HepG2 (cell line): Measurements from ENCODE around the gene CACNA1D. TPM values are rescaled to one million over a fixed set of nuclear protein-coding genes. Genes with fewer than 3 reads are reported as not detected.

Experiments used
- ATAC-seq: fragments of 200-7000 bp; cut with Tn5 transposase; 3 replicates; pipeline ENCODE4 v1.9.1; 2020; ENCODE audit warnings: mild to moderate bottlenecking, moderate library complexity
- BruUV-seq: library from RNA; stranded (reverse); fragments of 400-500 nt; replicated peaks from 2 replicates; lab custom pipeline; 2021; lab: Mats Ljungman, UMichigan
- CTCF ChIA-PET: fragments of 300-600 bp; formaldehyde crosslinking; extraction: SDS; loops from one replicate; lab custom pipeline; 2021; ENCODE audit warnings: low total read pairs, inconsistent platforms, low intra/inter-chr PET ratio; lab: Yijun Ruan, JAX
- POLR2A ChIA-PET: fragments of 350-600 bp; sonication (Branson Sonifier 250); formaldehyde crosslinking; loops from one replicate; lab custom pipeline; 2020; ENCODE audit warnings: antibody characterized with exemption, inconsistent platforms; lab: Yijun Ruan, JAX
- DNase-seq: peaks from one replicate; pipeline ENCODE4 v3.0.0-alpha.2; 2015; ENCODE audit warnings: low spot score
- FAIRE-seq: peaks from 3 replicates; lab custom pipeline; 2011; peaks lifted over from hg19 to GRCh38; lab: Jason Lieb, UNC
- H2AFZ ChIP-seq: one replicate; pipeline ENCODE4 v1.6.1; 2011; ENCODE audit warnings: low read length, inconsistent platforms
- H3K27ac ChIP-seq: fragments of 300-600 bp; 3 replicates; pipeline ENCODE4 v1.8.0; 2011; ENCODE audit warnings: mixed run types, mild to moderate bottlenecking, mixed read lengths, low read length, inconsistent platforms; ENCODE audit not compliant: insufficient read depth; ENCODE audit errors: extremely low read length
- H3K27me3 ChIP-seq, 2 experiments: fragments of 200-600 bp in 1 of 2; 2 replicates in 1 of 2; 3 replicates in 1 of 2; pipeline versions ENCODE4 v1.6.0 to v1.8.0; 2011; ENCODE audit warnings: low read length in 2 of 2, mild to moderate bottlenecking in 2 of 2, moderate library complexity in 2 of 2, inconsistent platforms in 1 of 2; ENCODE audit not compliant: insufficient read depth in 2 of 2, control insufficient read depth in 1 of 2
- H3K36me3 ChIP-seq, 2 experiments: fragments of 200-600 bp in 1 of 2; replicated peaks in 1 of 2; 2 replicates in 1 of 2; 3 replicates in 1 of 2; pipeline versions ENCODE4 v1.5.1 to v1.8.0; 2011; ENCODE audit warnings: low read length in 2 of 2, inconsistent platforms in 1 of 2; ENCODE audit not compliant: insufficient read depth in 2 of 2, control insufficient read depth in 1 of 2
- H3K4me1 ChIP-seq: 2 replicates; pipeline ENCODE4 v1.5.1; 2012; ENCODE audit warnings: low read length, inconsistent platforms; ENCODE audit not compliant: insufficient read depth
- H3K4me2 ChIP-seq: 2 replicates; pipeline ENCODE4 v1.6.0; 2011; ENCODE audit warnings: low read depth, low read length, inconsistent platforms
- H3K4me3 ChIP-seq, 3 experiments: fragments of 200-600 bp in 1 of 3; sonication (generic), shearing (Covaris generic) in 1 of 3; replicated peaks in 1 of 3; 2 replicates each; pipeline ENCODE4 v1.5.1; 2011 to 2016; ENCODE audit warnings: low read length in 3 of 3, inconsistent platforms in 2 of 3, low read depth in 2 of 3, mild to moderate bottlenecking in 2 of 3, control low read depth in 1 of 3, mixed read lengths in 1 of 3; ENCODE audit not compliant: insufficient read depth in 1 of 3
- H3K79me2 ChIP-seq: one replicate; pipeline ENCODE4 v1.6.1; 2011; ENCODE audit warnings: low read length, inconsistent platforms; ENCODE audit not compliant: insufficient read depth
- H3K9ac ChIP-seq: 2 replicates; pipeline ENCODE4 v1.6.0; 2011; ENCODE audit warnings: mild to moderate bottlenecking, low read depth, low read length, inconsistent platforms; ENCODE audit not compliant: insufficient read depth
- H3K9me3 ChIP-seq: 2 replicates; pipeline ENCODE4 v1.5.1; 2012; ENCODE audit warnings: mild to moderate bottlenecking, low read length
- H4K20me1 ChIP-seq: 2 replicates; pipeline ENCODE4 v1.6.0; 2011; ENCODE audit warnings: inconsistent platforms, mild to moderate bottlenecking, low read length, moderate library complexity; ENCODE audit not compliant: insufficient read depth
- BRCA1 ChIP-seq: sonication (generic); formaldehyde crosslinking; IDR thresholded peaks from 2 replicates; pipeline ENCODE4 v1.4.0; 2020; ENCODE audit warnings: missing genetic modification reagents
- IKZF4 ChIP-seq: sonication (generic); formaldehyde crosslinking; IDR thresholded peaks from 2 replicates; pipeline ENCODE4 v1.5.1; 2020; ENCODE audit warnings: borderline replicate concordance, mild to moderate bottlenecking, low read depth, missing genetic modification reagents; ENCODE audit errors: not compliant biosample characterization
- MYC ChIP-seq: sonication (generic); formaldehyde crosslinking; IDR thresholded peaks from 2 replicates; pipeline ENCODE4 v1.9.0; 2021; ENCODE audit warnings: missing genetic modification reagents, borderline replicate concordance
- NCOA5 ChIP-seq: sonication (generic); formaldehyde crosslinking; IDR thresholded peaks from 2 replicates; pipeline ENCODE4 v1.4.0; 2020; ENCODE audit warnings: missing genetic modification reagents
- NFIB ChIP-seq: sonication (generic); formaldehyde crosslinking; IDR thresholded peaks from 2 replicates; pipeline ENCODE4 v1.9.0; 2021; ENCODE audit warnings: missing genetic modification reagents, mild to moderate bottlenecking, borderline replicate concordance
- ZBTB42 ChIP-seq: sonication (generic); formaldehyde crosslinking; IDR thresholded peaks from 2 replicates; pipeline ENCODE4 v1.5.0; 2020; ENCODE audit warnings: mild to moderate bottlenecking, missing genetic modification reagents
- ZBTB49 ChIP-seq: sonication (generic); formaldehyde crosslinking; IDR thresholded peaks from 2 replicates; pipeline ENCODE4 v1.4.0; 2020; ENCODE audit warnings: missing genetic modification reagents, borderline replicate concordance
- ZNF501 ChIP-seq: sonication (generic); formaldehyde crosslinking; IDR thresholded peaks from 2 replicates; pipeline ENCODE4 v1.5.1; 2020; ENCODE audit warnings: mild to moderate bottlenecking, moderate library complexity, missing genetic modification reagents
- ZNF839 ChIP-seq: sonication (generic); formaldehyde crosslinking; IDR thresholded peaks from 2 replicates; pipeline ENCODE4 v1.4.0; 2020; ENCODE audit warnings: missing genetic modification reagents, mild to moderate bottlenecking, borderline replicate concordance
- ZSCAN21 ChIP-seq: sonication (generic); formaldehyde crosslinking; IDR thresholded peaks from 2 replicates; pipeline ENCODE4 v1.8.0; 2022; ENCODE audit warnings: mild to moderate bottlenecking, missing genetic modification reagents, moderate library complexity, borderline replicate concordance
- WGBS: methylation state at CpG from one replicate; pipeline ENCODE4 v1.1.6; 2017; ENCODE audit warnings: low lambda C conversion rate; 5-methylcytosine and 5-hydroxymethylcytosine counted together
- in situ Hi-C: cut with HindIII; loops from 2 replicates; pipeline ENCODE4 v1.10.0; 2017; ENCODE audit warnings: low pct_unique_long_range_greater_than_20kb; ENCODE audit not compliant: extremely low pct_ligation_motif_present
- intact Hi-C: fragments of 100-400 bp; cut with micrococcal nuclease; formaldehyde crosslinking; loops from one replicate; pipeline ENCODE4 v1.10.0; 2022; ENCODE audit not compliant: unreplicated experiment
- polyA plus RNA-seq, 8 experiments: library from polyadenylated mRNA; depleted of rRNA in 3 of 8; stranded (reverse) in 7 of 8; unstranded in 1 of 8; fragments of >200 nt; fragmentation: Illumina TruSeq in 4 of 8; extraction: Trizol in 4 of 8; gene quantifications; 2 replicates each; pipeline versions ENCODE4 v1.2.1 to v1.2.3, GENCODE V29; 2011 to 2016; ENCODE audit warnings: low read depth in 4 of 8, missing spikeins in 1 of 8, mixed read lengths in 1 of 8; ENCODE audit not compliant: insufficient read depth in 1 of 8
- total RNA-seq, 5 experiments: library from RNA; depleted of rRNA; stranded (reverse); fragments of >200 nt; fragmentation: Illumina TruSeq; extraction: Trizol; gene quantifications; 2 replicates each; pipeline ENCODE4 v1.2.3, GENCODE V29; 2016; ENCODE audit warnings: low read depth in 1 of 5
- TF ChIP-seq, protein P1 (sequence below): fragments of 450-650 bp; IDR thresholded peaks from 2 replicates; pipeline ENCODE4 v1.6.1; 2016

The CACNA1D gene
- total and polyA plus RNA-seq, 2 of the 13 experiments (the other 11 are each of a cell fraction or from before 2014, with no cell fraction given), result 0.26 to 0.38 TPM

DNA sequence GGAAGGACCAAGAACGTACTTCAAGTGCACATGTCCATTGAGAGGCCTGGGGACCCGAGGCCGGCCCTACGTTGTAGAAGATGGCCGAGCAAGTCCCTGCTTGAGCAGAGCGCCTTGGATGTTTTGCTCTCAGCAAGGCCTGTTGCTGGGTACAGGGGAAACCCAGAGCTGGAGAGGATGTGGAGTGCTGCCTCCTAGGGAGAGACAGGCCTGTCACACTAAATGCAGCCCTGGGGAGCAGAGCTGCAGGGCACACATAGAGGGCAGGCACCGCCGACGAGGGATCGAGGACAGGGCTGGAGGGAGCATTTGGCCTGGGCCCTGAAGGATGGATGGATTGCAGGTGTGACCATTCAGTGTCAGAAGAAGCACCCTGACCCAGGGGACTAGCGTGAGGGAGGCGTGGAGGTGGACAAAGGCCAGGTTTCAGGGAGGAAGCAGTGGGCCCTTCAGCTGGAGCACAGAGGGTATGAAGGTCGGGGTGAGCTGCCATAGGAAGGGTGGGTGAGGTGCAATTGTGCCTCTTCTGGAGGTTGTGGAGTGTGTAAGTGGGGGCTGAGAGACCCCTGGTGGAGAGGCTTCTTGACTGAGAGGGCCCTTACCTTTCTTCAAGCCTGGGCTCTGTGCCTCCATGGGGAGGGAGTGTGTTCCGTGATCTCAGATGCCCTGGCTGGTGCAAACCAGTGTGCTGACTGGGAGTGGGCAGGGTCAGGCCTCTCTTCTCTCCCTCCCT is 209.4 kb downstream of the CACNA1D start (continued):
- TF ChIP-seq ZNF839 (no peak), ZBTB42 (no peak), ZBTB49 (CRISPR knock-in tag) (no peak), NFIB (CRISPR knock-in tag) (no peak), ZNF501 (no peak), IKZF4 (no peak)
- TF ChIP-seq, protein P1, sequence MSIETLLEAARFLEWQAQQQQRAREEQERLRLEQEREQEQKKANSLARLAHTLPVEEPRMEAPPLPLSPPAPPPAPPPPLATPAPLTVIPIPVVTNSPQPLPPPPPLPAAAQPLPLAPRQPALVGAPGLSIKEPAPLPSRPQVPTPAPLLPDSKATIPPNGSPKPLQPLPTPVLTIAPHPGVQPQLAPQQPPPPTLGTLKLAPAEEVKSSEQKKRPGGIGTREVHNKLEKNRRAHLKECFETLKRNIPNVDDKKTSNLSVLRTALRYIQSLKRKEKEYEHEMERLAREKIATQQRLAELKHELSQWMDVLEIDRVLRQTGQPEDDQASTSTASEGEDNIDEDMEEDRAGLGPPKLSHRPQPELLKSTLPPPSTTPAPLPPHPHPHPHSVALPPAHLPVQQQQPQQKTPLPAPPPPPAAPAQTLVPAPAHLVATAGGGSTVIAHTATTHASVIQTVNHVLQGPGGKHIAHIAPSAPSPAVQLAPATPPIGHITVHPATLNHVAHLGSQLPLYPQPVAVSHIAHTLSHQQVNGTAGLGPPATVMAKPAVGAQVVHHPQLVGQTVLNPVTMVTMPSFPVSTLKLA, result no peak

GRCh38 chr3:53704363-53704725 is 209.9 kb downstream of the CACNA1D start:
- H3K27me3 ChIP-seq, result no peaks in the 10 kb centered on the region
- peaks cover 8% of the 10 kb centered on the region for H3K4me1 ChIP-seq
- no peak overlapping the region for H2AFZ ChIP-seq
- H3K9ac ChIP-seq, result no peak overlapping the region
- no peak overlapping the region for H3K4me2 ChIP-seq
- no peaks in the 10 kb centered on the region for H3K9me3 ChIP-seq
- DNase-seq (no peak), ATAC-seq (no peak), FAIRE-seq (no peak)
- intact Hi-C loops (no loop called here), in situ Hi-C loops (no loop called here)
- WGBS, result 61% methylated on average over 4 of the region's 4 CpGs
- no peak overlapping the region for H3K4me3 ChIP-seq
- H3K27ac ChIP-seq, result no peak overlapping the region
- no peaks in the 10 kb centered on the region for H4K20me1 ChIP-seq
- H3K36me3 ChIP-seq, result no peaks in the 10 kb centered on the region
- BruUV-seq, result no TSS peak
- no peaks in the 10 kb centered on the region for H3K79me2 ChIP-seq
- CTCF ChIA-PET, result no interaction called here
- TF ChIP-seq MYC (CRISPR knock-in tag) (no peak), NCOA5 (CRISPR knock-in tag) (no peak), ZSCAN21 (no peak), BRCA1 (CRISPR knock-in tag) (no peak)
- POLR2A ChIA-PET, result no interaction called here
